ENCODE data around the gene PDZD7. TPM values are rescaled to one million over a fixed set of nuclear protein-coding genes. Genes with fewer than 3 reads are reported as not detected.

PDZD7 gene
- total and polyA plus RNA-seq, 4 donors = 0.09 to 1.3 (median 0.55) TPM

DNA sequence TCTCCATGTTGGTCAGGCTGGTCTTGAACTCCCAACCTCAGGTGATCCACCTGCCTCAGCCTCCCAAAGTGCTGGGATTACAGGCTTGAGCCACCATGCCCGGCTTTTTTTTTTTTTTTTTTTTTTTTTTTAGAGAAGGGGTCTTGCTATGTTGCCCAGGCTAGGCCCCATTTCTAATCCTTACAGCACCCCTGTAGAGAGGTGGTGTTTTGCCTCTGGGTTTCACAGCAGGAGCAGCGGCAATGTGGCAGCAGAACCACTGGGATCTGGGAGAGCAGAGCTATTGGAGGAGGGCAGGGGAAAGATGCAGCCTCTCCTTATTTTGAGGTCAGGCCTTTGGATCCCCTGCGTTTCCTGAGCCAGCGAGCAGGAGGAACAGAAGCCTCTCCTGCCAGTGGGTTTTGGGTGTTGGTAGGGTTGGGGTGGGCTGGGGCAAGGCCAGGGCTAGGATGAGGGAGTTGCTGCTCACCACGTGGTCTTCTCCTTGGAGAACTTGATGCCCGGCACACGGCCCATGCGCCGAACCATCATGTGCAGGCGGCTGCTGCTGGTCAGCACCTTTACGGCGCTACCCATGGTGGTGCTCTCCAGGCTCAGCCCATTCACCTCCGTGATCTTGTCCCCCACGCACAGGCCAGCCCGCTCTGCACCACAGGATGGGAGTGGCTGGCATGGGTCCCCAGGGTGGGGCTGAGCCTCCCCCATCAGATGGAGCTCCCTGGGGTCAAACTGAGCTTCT, 7.8 kb downstream of the PDZD7 start:
- Histone ChIP-seq H3K27me3 (ENCODE audit: control insufficient read depth in 3 of 3, insufficient read depth in 3 of 3, low read length in 2 of 3) (peaks cover 0 to 6% (median 0%) of the 10 kb centered on the region in 3 donors), H3K4me3 (no peak overlapping the region), H3K27ac (ENCODE audit: low read depth in 1 of 2, low read length in 1 of 2) (no peak overlapping the region), H3K36me3 (ENCODE audit: control insufficient read depth in 4 of 4, insufficient read depth in 4 of 4, low read length in 4 of 4) (no peaks in the 10 kb centered on the region), H3K4me1 (ENCODE audit: control insufficient read depth in 5 of 5, insufficient read depth in 5 of 5, low read length in 5 of 5) (peaks cover 0 to 7% (median 0%) of the 10 kb centered on the region in 5 donors), H3K9ac (ENCODE audit: insufficient read depth in 1 of 2, low read length in 2 of 2) (no peak overlapping the region), H3K9me3 (ENCODE audit: control insufficient read depth in 4 of 4, insufficient read depth in 3 of 4, low read length in 3 of 4) (no peaks in the 10 kb centered on the region)
- ATAC-seq (ENCODE audit: insufficient read depth, low FRiP score) = no peak
- 92 to 96% methylated on average over 14 to 15 of the region's 15 CpGs for WGBS, 2 donors
- no peak for TF ChIP-seq CTCF (IDR thresholded peaks at IDR 0.05; ENCODE audit: control extremely low read depth, extremely low read depth)
- DNase-seq = no peak

DNA sequence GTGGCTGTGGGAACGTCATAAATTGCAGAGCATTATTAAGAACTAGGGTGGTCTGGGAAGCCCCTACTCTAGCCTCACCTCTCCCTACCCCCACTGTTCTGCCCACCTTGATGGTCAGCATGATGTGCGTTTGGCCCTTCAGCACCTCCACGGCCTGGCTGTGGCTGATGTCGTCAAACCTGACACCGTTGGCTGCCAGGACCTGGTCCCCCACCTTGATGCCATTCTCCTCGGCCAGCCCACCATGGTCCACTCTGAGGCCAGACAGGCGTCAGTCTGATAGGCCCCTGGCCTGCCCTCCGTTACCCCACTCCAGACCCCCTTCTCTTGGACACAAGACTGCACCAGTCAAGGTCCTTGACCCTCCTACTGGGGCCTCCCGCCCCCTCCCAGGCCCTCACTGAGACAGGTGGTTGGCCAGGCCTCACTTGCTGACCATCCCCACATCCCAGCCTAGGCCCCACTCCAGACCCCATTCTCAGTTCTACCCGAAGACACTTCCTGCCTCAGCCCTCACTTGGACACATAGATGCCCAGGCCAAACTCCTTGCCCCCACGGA, 9.2 kb downstream of the PDZD7 start:
- Histone ChIP-seq H3K36me3 (ENCODE audit: control insufficient read depth in 4 of 4, insufficient read depth in 4 of 4, low read length in 4 of 4) (no peaks in the 10 kb centered on the region), H3K27ac (ENCODE audit: low read depth in 1 of 2, low read length in 1 of 2) (no peak overlapping the region), H3K27me3 (ENCODE audit: control insufficient read depth in 3 of 3, insufficient read depth in 3 of 3, low read length in 2 of 3) (peaks cover 0 to 12% (median 4%) of the 10 kb centered on the region in 3 donors), H3K9ac (ENCODE audit: insufficient read depth in 1 of 2, low read length in 2 of 2) (no peak overlapping the region), H3K4me3 (no peak overlapping the region), H3K4me1 (ENCODE audit: control insufficient read depth in 5 of 5, insufficient read depth in 5 of 5, low read length in 5 of 5) (peaks cover 0 to 10% (median 0%) of the 10 kb centered on the region in 5 donors), H3K9me3 (ENCODE audit: control insufficient read depth in 4 of 4, insufficient read depth in 3 of 4, low read length in 3 of 4) (no peaks in the 10 kb centered on the region)
- no peak for TF ChIP-seq CTCF (IDR thresholded peaks at IDR 0.05; ENCODE audit: control extremely low read depth, extremely low read depth)
- DNase-seq (no peak), ATAC-seq (ENCODE audit: insufficient read depth, low FRiP score) (no peak)
- WGBS, 2 donors = 87 to 92% methylated on average over 11 of the region's 11 CpGs

DNA sequence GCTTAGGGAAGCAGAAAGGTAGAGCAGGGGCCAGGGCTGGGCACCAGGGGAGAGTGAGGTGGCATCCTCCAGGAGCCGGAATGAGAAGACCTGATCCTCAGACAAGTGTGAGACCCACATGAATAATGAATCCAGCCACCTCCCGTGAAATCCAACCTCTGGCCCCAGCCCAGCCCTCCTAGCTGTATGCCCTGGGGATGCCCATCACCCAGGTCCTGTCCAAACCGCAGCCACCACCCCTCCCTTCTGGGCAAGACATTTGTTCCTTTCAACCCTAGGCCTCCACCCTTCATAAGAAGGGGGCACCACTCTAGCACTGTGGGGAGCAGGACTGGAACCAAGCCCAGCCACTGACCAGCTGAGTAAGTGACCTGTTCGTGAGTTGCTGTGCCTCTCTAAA, 9.7 kb downstream of the PDZD7 start:
- H3K27ac ChIP-seq (ENCODE audit: low read depth in 1 of 2, low read length in 1 of 2) = no peak overlapping the region
- H3K4me1 ChIP-seq (ENCODE audit: control insufficient read depth in 5 of 5, insufficient read depth in 5 of 5, low read length in 5 of 5) = peaks cover 0 to 10% (median 0%) of the 10 kb centered on the region in 5 donors
- no peak for ATAC-seq (ENCODE audit: insufficient read depth, low FRiP score)
- 90 to 99% methylated on average over 4 of the region's 4 CpGs for WGBS, 2 donors
- DNase-seq = no peak
- no peak overlapping the region for H3K9ac ChIP-seq (ENCODE audit: insufficient read depth in 1 of 2, low read length in 2 of 2)
- peaks cover 2 to 14% (median 7%) of the 10 kb centered on the region in 3 donors for H3K27me3 ChIP-seq (ENCODE audit: control insufficient read depth in 3 of 3, insufficient read depth in 3 of 3, low read length in 2 of 3)
- no peak for TF ChIP-seq CTCF (IDR thresholded peaks at IDR 0.05; ENCODE audit: control extremely low read depth, extremely low read depth)
- no peaks in the 10 kb centered on the region for H3K9me3 ChIP-seq (ENCODE audit: control insufficient read depth in 4 of 4, insufficient read depth in 3 of 4, low read length in 3 of 4)
- H3K4me3 ChIP-seq = no peak overlapping the region
- H3K36me3 ChIP-seq (ENCODE audit: control insufficient read depth in 4 of 4, insufficient read depth in 4 of 4, low read length in 4 of 4) = no peaks in the 10 kb centered on the region

Measured in lung (tissue), 12 donors.